ENCODE measurements around the gene PRKCB. TPM values are rescaled to one million over a fixed set of nuclear protein-coding genes. Genes with fewer than 3 reads are reported as not detected.

The PRKCB gene
- total RNA-seq, 1 experiment from 2014 or later: not detected

DNA sequence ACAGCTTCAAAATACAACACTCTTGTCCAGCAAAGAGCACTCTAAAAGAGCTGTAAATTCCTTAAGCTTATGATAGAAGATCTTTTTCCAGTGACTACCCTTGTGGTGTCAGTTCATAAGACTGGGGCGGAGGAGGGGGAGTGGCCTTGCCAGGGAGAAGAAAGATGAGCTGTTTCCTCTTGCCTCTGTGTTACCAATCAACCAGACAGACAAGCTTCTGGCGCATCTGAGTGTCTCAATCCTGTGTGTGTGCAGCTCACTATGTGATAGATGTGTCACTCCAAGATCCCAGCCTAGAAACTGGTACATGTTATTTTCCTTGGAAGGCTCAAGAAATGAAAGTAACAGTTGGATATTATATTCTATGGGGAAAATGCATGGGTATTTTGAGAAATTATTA is 253.0 kb downstream of the PRKCB start:
- 0 out of 2 replicates have a peak, but pooled peaks cover 7% of the 10 kb centered on the region for H3K27me3 ChIP-seq (ENCODE audit: low read length)
- no peaks in the 10 kb centered on the region for H3K9me3 ChIP-seq (ENCODE audit: low read length)
- no peak overlapping the region for H3K4me2 ChIP-seq (ENCODE audit: low read length)
- no peak overlapping the region for H3K27ac ChIP-seq (ENCODE audit: low read length)
- H3F3A ChIP-seq (ENCODE audit: low read length, unreplicated experiment): no peaks in the 10 kb centered on the region
- ChIA-PET CTCF (no interaction called here), POLR2A (ENCODE audit: unreplicated experiment) (no interaction called here)
- no peak overlapping the region for H2AFZ ChIP-seq (ENCODE audit: low read length)
- ATAC-seq (no peak), DNase-seq (no peak)
- H3K4me3 ChIP-seq (ENCODE audit: low read length): no peak overlapping the region
- no peak overlapping the region for H3K9ac ChIP-seq (ENCODE audit: low read length)
- no peaks in the 10 kb centered on the region for H4K20me1 ChIP-seq (ENCODE audit: low read length)
- no peaks in the 10 kb centered on the region for H3K79me2 ChIP-seq (ENCODE audit: low read length)
- H3K4me1 ChIP-seq (ENCODE audit: insufficient read depth, low read length): no peaks in the 10 kb centered on the region
- no peak for TF ChIP-seq EZH2 (IDR thresholded peaks at IDR 0.05; ENCODE audit: low read length, unreplicated experiment)
- TF ChIP-seq, protein P1, sequence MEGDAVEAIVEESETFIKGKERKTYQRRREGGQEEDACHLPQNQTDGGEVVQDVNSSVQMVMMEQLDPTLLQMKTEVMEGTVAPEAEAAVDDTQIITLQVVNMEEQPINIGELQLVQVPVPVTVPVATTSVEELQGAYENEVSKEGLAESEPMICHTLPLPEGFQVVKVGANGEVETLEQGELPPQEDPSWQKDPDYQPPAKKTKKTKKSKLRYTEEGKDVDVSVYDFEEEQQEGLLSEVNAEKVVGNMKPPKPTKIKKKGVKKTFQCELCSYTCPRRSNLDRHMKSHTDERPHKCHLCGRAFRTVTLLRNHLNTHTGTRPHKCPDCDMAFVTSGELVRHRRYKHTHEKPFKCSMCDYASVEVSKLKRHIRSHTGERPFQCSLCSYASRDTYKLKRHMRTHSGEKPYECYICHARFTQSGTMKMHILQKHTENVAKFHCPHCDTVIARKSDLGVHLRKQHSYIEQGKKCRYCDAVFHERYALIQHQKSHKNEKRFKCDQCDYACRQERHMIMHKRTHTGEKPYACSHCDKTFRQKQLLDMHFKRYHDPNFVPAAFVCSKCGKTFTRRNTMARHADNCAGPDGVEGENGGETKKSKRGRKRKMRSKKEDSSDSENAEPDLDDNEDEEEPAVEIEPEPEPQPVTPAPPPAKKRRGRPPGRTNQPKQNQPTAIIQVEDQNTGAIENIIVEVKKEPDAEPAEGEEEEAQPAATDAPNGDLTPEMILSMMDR (conservative IDR thresholded peaks at IDR 0.05; ENCODE audit: low read depth, low read length): no peak
- TF ChIP-seq EZH2phosphoT487 (IDR thresholded peaks at IDR 0.05; ENCODE audit: borderline replicate concordance, low read length): no peak
- no peaks in the 10 kb centered on the region for H3K9me2 ChIP-seq (replicated peaks; ENCODE audit: low read length)
- intact Hi-C loops (cut with micrococcal nuclease): no loop called here
- H3K36me3 ChIP-seq (ENCODE audit: low read depth, low read length): no peaks in the 10 kb centered on the region
- no TSS peak for BruUV-seq (replicated peaks)

DNA sequence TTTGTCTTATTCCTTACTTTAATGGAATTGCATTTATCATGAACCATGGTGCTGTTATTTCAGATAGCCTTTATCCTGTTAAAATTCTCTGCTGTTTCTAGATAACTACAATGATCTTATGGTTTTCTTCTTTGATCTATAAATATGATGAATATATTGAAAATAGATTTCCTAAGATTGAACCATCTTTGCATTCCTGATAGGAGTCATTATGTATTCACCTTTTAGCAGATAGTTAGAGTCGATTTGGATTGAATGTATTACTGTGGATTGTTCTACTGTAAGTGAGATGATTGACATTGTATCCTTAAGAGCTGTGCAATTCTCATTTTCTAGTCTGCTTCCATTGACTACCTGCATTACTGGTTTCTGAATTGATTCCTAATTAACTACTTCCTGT is 255.3 kb downstream of the PRKCB start:
- CTCF ChIA-PET: no interaction called here
- H3K9me2 ChIP-seq (replicated peaks; ENCODE audit: low read length): no peaks in the 10 kb centered on the region
- BruUV-seq (replicated peaks): no TSS peak

DNA sequence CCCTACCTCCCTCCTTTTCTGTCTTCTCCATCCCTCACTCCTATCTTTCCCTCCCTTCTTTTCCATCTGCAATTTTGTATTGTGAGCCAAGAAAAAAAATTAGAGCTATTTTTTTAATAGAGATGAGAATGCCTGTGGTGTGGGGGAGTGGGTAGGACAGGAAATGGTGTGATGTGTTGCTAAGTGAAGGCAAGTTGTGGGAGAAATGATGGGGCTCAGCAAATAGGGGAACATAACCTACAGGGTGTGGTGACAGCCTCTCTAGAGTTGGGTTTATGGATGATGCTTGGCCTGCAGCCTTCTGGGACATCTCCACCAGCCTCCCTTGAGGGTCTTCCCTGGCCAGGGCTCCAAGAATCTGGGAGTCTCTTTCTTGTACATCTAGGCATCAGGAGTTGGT is 257.3 kb downstream of the PRKCB start:
- no peak overlapping the region for H3K27ac ChIP-seq (ENCODE audit: low read length)
- no peaks in the 10 kb centered on the region for H3F3A ChIP-seq (ENCODE audit: low read length, unreplicated experiment)
- no peaks in the 10 kb centered on the region for H4K20me1 ChIP-seq (ENCODE audit: low read length)
- TF ChIP-seq, protein P1 (conservative IDR thresholded peaks at IDR 0.05; ENCODE audit: low read depth, low read length): no peak
- TF ChIP-seq EZH2 (IDR thresholded peaks at IDR 0.05; ENCODE audit: low read length, unreplicated experiment) (no peak), EZH2phosphoT487 (IDR thresholded peaks at IDR 0.05; ENCODE audit: borderline replicate concordance, low read length) (no peak)
- DNase-seq (no peak), ATAC-seq (no peak)
- no peak overlapping the region for H3K4me3 ChIP-seq (ENCODE audit: low read length)
- no TSS peak for BruUV-seq (replicated peaks)
- H2AFZ ChIP-seq (ENCODE audit: low read length): no peak overlapping the region
- no peaks in the 10 kb centered on the region for H3K27me3 ChIP-seq (ENCODE audit: low read length)
- H3K9me3 ChIP-seq (ENCODE audit: low read length): no peaks in the 10 kb centered on the region
- H3K9me2 ChIP-seq (replicated peaks; ENCODE audit: low read length): no peaks in the 10 kb centered on the region
- CTCF ChIA-PET: no interaction called here
- H3K79me2 ChIP-seq (ENCODE audit: low read length): no peaks in the 10 kb centered on the region
- H3K4me2 ChIP-seq (ENCODE audit: low read length): no peak overlapping the region
- H3K36me3 ChIP-seq (ENCODE audit: low read depth, low read length): no peaks in the 10 kb centered on the region
- POLR2A ChIA-PET (ENCODE audit: unreplicated experiment): no interaction called here
- no peak overlapping the region for H3K9ac ChIP-seq (ENCODE audit: low read length)
- no peaks in the 10 kb centered on the region for H3K4me1 ChIP-seq (ENCODE audit: insufficient read depth, low read length)
- intact Hi-C loops (cut with micrococcal nuclease): no loop called here

More for the DNA sequence above, 255.3 kb downstream of the PRKCB start:
- Histone ChIP-seq H3K27me3 (ENCODE audit: low read length) (0 out of 2 replicates have a peak, but pooled peaks cover 7% of the 10 kb centered on the region), H3K9ac (ENCODE audit: low read length) (no peak overlapping the region), H3K4me2 (ENCODE audit: low read length) (no peak overlapping the region), H3K9me3 (ENCODE audit: low read length) (no peaks in the 10 kb centered on the region), H3K79me2 (ENCODE audit: low read length) (no peaks in the 10 kb centered on the region), H3K4me3 (ENCODE audit: low read length) (no peak overlapping the region), H3K4me1 (ENCODE audit: insufficient read depth, low read length) (no peaks in the 10 kb centered on the region), H2AFZ (ENCODE audit: low read length) (no peak overlapping the region), H3K27ac (ENCODE audit: low read length) (no peak overlapping the region), H3K36me3 (ENCODE audit: low read depth, low read length) (no peaks in the 10 kb centered on the region), H3F3A (ENCODE audit: low read length, unreplicated experiment) (no peaks in the 10 kb centered on the region), H4K20me1 (ENCODE audit: low read length) (no peaks in the 10 kb centered on the region)
- ATAC-seq (no peak), DNase-seq (no peak)
- intact Hi-C loops (cut with micrococcal nuclease): no loop called here
- TF ChIP-seq EZH2phosphoT487 (IDR thresholded peaks at IDR 0.05; ENCODE audit: borderline replicate concordance, low read length): no peak
- TF ChIP-seq, protein P1 (conservative IDR thresholded peaks at IDR 0.05; ENCODE audit: low read depth, low read length): no peak
- TF ChIP-seq EZH2 (IDR thresholded peaks at IDR 0.05; ENCODE audit: low read length, unreplicated experiment): no peak
- POLR2A ChIA-PET (ENCODE audit: unreplicated experiment): no interaction called here

All from PC-3 (cell line).